LNCaP clone FGC (cell line): ENCODE results near the gene LCP1.

Source experiments
- DNase-seq: peaks from one replicate; pipeline ENCODE4 v3.0.0-alpha.2; 2011; ENCODE audit warnings: low read depth
- H3K4me3 ChIP-seq: 2 replicates; pipeline ENCODE4 v1.5.1; 2011; ENCODE audit warnings: mild to moderate bottlenecking, low read depth, low read length, control low read depth
- TF ChIP-seq, protein P1 (sequence below): IDR thresholded peaks from 2 replicates; pipeline ENCODE4 v1.5.1; 2012; ENCODE audit warnings: mild to moderate bottlenecking; ENCODE audit not compliant: control insufficient read depth, insufficient read depth; ENCODE audit errors: extremely low read depth

The LCP1 gene

GRCh38 chr13:46116653-46117502 is 65.1 kb downstream of the LCP1 start:
- no peak overlapping the region for H3K4me3 ChIP-seq
- DNase-seq, result no peak
- TF ChIP-seq, protein P1, sequence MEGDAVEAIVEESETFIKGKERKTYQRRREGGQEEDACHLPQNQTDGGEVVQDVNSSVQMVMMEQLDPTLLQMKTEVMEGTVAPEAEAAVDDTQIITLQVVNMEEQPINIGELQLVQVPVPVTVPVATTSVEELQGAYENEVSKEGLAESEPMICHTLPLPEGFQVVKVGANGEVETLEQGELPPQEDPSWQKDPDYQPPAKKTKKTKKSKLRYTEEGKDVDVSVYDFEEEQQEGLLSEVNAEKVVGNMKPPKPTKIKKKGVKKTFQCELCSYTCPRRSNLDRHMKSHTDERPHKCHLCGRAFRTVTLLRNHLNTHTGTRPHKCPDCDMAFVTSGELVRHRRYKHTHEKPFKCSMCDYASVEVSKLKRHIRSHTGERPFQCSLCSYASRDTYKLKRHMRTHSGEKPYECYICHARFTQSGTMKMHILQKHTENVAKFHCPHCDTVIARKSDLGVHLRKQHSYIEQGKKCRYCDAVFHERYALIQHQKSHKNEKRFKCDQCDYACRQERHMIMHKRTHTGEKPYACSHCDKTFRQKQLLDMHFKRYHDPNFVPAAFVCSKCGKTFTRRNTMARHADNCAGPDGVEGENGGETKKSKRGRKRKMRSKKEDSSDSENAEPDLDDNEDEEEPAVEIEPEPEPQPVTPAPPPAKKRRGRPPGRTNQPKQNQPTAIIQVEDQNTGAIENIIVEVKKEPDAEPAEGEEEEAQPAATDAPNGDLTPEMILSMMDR, result no peak

DNA sequence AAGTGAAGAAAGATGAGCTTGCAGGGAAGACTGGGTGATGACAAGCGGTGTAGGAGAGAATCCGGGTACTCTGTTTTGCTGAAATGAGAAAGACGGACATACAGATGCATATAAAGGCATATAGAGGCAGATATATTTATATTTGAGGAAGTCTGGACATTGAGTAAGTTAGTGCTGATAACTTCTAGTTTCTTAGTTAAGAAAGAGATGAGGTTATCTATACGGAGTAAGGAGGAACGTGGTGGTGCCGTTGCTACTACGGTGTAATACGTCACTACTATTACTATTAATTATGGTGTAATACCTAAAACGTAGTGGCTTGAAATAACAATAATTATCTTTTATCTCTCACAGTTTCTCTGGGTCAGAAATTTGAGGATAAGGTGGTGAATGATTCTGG is 67.4 kb downstream of the LCP1 start:
- TF ChIP-seq, protein P1, result no peak
- DNase-seq, result no peak
- H3K4me3 ChIP-seq, result no peak overlapping the region

GRCh38 chr13:46113596-46113995 is 68.4 kb downstream of the LCP1 start:
- DNase-seq, result no peak
- TF ChIP-seq, protein P1, result no peak
- H3K4me3 ChIP-seq, result no peak overlapping the region

GRCh38 chr13:46111151-46111550 is 70.8 kb downstream of the LCP1 start:
- H3K4me3 ChIP-seq, result no peak overlapping the region
- no peak for DNase-seq
- TF ChIP-seq, protein P1, result no peak

GRCh38 chr13:46109451-46109850 is 72.5 kb downstream of the LCP1 start:
- H3K4me3 ChIP-seq, result no peak overlapping the region
- DNase-seq, result no peak
- TF ChIP-seq, protein P1, result no peak

DNA sequence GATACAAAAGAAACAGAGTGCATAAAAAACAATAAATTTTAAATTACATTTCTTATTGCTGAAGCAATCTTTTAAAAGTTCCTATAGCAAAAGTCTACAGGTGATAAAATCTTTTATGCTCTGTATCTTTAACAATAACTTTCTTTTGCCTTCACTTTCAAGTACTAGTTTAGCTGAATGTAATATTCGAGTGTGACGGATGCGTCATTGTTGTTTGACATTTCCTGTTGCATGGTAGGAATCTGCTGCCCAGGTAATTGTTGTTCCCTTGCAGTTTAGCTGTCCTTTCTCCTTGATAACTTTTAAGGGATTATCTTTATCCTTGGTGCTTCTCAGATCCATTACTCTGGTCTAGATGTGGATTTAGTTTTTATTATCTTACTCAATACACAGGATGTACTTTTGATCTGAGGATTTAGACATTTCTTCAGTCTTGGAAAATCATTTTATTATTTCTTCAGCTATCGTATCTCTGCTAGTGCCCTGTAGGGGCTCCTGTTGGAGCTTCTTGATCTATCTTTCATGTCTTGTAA is 75.1 kb downstream of the LCP1 start:
- no peak overlapping the region for H3K4me3 ChIP-seq
- DNase-seq, result no peak
- TF ChIP-seq, protein P1, result no peak
